OCI-LY7 (cell line): ENCODE results near the gene CYFIP2. TPM values are rescaled to one million over a fixed set of nuclear protein-coding genes. Genes with fewer than 3 reads are reported as not detected.
A peak's percentile ranks its signal among the peaks of the same experiment; 100 is the strongest.

ENCODE experiments used
- Bru-seq: library from RNA; stranded (reverse); fragments of 400-500 nt; gene quantifications from one replicate; lab custom pipeline; 2021; lab: Mats Ljungman, UMichigan
- BruChase-seq, 2 experiments: library from RNA; stranded (reverse); fragments of 400-500 nt; gene quantifications; one replicate each; lab custom pipeline; 2021; lab: Mats Ljungman, UMichigan
- BruUV-seq: library from RNA; stranded (reverse); fragments of 400-500 nt; replicated peaks from 2 replicates; lab custom pipeline; 2021; lab: Mats Ljungman, UMichigan
- CTCF ChIA-PET: fragments of 300-600 bp; sonication (Branson Sonifier 250); formaldehyde crosslinking; loops from one replicate; lab custom pipeline; 2022; ENCODE audit warnings: antibody characterized with exemption; ENCODE audit not compliant: unreplicated experiment; lab: Charles Lee
- POLR2A ChIA-PET: fragments of 300-600 bp; sonication (Branson Sonifier 250); formaldehyde crosslinking; loops from one replicate; lab custom pipeline; 2022; ENCODE audit warnings: antibody characterized with exemption; lab: Charles Lee
- DNase-seq: peaks from one replicate; pipeline ENCODE4 v3.0.0-alpha.2; 2015; ENCODE audit warnings: low spot score
- H2AFZ ChIP-seq: fragments of 200-600 bp; sonication (generic), shearing (Covaris generic); 2 replicates; pipeline ENCODE4 v1.6.1; 2014; ENCODE audit warnings: mild to moderate bottlenecking, antibody characterized with exemption, low read length, moderate library complexity
- H3K27ac ChIP-seq: fragments of 200-600 bp; sonication (generic); 2 replicates; pipeline ENCODE4 v1.5.1; 2014; ENCODE audit warnings: mixed run types, low read depth, mild to moderate bottlenecking, moderate library complexity, low read length, inconsistent platforms; ENCODE audit not compliant: poor library complexity, severe bottlenecking
- H3K36me3 ChIP-seq: fragments of 200-600 bp; sonication (generic); 2 replicates; pipeline ENCODE4 v1.6.1; 2014; ENCODE audit warnings: mild to moderate bottlenecking, antibody characterized with exemption, low read length, moderate library complexity, mixed read lengths; ENCODE audit not compliant: insufficient read depth
- H3K4me1 ChIP-seq: fragments of 200-600 bp; sonication (generic); 2 replicates; pipeline ENCODE4 v1.5.1; 2014; ENCODE audit warnings: mild to moderate bottlenecking, low read length; ENCODE audit not compliant: insufficient read depth, poor library complexity, severe bottlenecking
- H3K4me2 ChIP-seq: fragments of 200-600 bp; sonication (generic); 2 replicates; pipeline ENCODE4 v1.6.1; 2014; ENCODE audit warnings: mild to moderate bottlenecking, low read length
- H3K4me3 ChIP-seq: fragments of 200-600 bp; sonication (generic); 2 replicates; pipeline ENCODE4 v1.5.1; 2014; ENCODE audit warnings: mild to moderate bottlenecking, low read depth, low read length; ENCODE audit not compliant: poor library complexity, severe bottlenecking
- H3K79me2 ChIP-seq: fragments of 200-600 bp; sonication (generic); 2 replicates; pipeline ENCODE4 v1.6.1; 2016; ENCODE audit warnings: low read depth, mild to moderate bottlenecking, low read length, moderate library complexity, mixed read lengths; ENCODE audit not compliant: insufficient read depth
- H3K9me2 ChIP-seq: fragments of 200-600 bp; sonication (generic); 2 replicates; pipeline ENCODE4 v1.6.1; 2016; ENCODE audit warnings: mild to moderate bottlenecking, low read length, mixed read lengths; ENCODE audit not compliant: insufficient read depth
- H3K9me3 ChIP-seq: fragments of 200-600 bp; sonication (generic); 2 replicates; pipeline ENCODE4 v1.6.1; 2014; ENCODE audit warnings: mild to moderate bottlenecking, mixed run types, low read length, mixed read lengths
- H4K20me1 ChIP-seq: fragments of 200-600 bp; sonication (generic); 2 replicates; pipeline ENCODE4 v1.6.1; 2014; ENCODE audit warnings: mild to moderate bottlenecking, antibody characterized with exemption, low read length, moderate library complexity, mixed read lengths; ENCODE audit not compliant: insufficient read depth
- EZH2phosphoT487 ChIP-seq: fragments of 200-600 bp; sonication (generic); IDR thresholded peaks from 2 replicates; pipeline ENCODE4 v1.6.1; 2018; ENCODE audit warnings: low read depth, borderline replicate concordance, mild to moderate bottlenecking, mixed run types, antibody characterized with exemption, low read length, moderate library complexity, mixed read lengths
- intact Hi-C: fragments of 100-400 bp; cut with micrococcal nuclease; formaldehyde crosslinking; loops from one replicate; pipeline ENCODE4 v1.10.0; 2022; ENCODE audit not compliant: unreplicated experiment
- long read RNA-seq: library from polyadenylated mRNA; stranded (forward); transcript quantifications from one replicate; pipeline ENCODE4 v2.0.0, GENCODE V29; 2022
- total RNA-seq, 2 experiments: library from RNA; depleted of rRNA in 1 of 2; stranded (reverse); fragments of >200 nt in 1 of 2; shearing (Covaris generic) in 1 of 2; gene quantifications; 2 replicates each; pipeline ENCODE4 v1.2.3, GENCODE V29; 2014 to 2022
- TF ChIP-seq, protein P1 (sequence below): fragments of 200-600 bp; sonication (generic); conservative IDR thresholded peaks from 2 replicates; pipeline ENCODE4 v1.5.1; 2014; ENCODE audit warnings: mild to moderate bottlenecking, antibody characterized with exemption, low read length, moderate library complexity, mixed read lengths

CYFIP2 gene
- total RNA-seq (2014; rRNA removed; shearing (Covaris generic)), result 221 and 258 TPM in 2 replicates
- total RNA-seq (2022), result 419 and 461 TPM in 2 replicates
- Bru-seq, nascent RNA, result percentile 93 among the genes with signal in this experiment
- BruChase-seq, experiment 1, labeled RNA remaining after a 6-hour chase, result percentile 91 among the genes with signal in this experiment
- BruChase-seq, experiment 2, labeled RNA remaining after a 2-hour chase, result percentile 83 among the genes with signal in this experiment
- long read RNA-seq, full-length matches to known transcripts, result 88 of 485 reads
- long read RNA-seq, partial matches to known transcripts, result 255 of 485 reads
- long read RNA-seq, other reads (novel, unspliced or antisense), result 142 of 485 reads

DNA sequence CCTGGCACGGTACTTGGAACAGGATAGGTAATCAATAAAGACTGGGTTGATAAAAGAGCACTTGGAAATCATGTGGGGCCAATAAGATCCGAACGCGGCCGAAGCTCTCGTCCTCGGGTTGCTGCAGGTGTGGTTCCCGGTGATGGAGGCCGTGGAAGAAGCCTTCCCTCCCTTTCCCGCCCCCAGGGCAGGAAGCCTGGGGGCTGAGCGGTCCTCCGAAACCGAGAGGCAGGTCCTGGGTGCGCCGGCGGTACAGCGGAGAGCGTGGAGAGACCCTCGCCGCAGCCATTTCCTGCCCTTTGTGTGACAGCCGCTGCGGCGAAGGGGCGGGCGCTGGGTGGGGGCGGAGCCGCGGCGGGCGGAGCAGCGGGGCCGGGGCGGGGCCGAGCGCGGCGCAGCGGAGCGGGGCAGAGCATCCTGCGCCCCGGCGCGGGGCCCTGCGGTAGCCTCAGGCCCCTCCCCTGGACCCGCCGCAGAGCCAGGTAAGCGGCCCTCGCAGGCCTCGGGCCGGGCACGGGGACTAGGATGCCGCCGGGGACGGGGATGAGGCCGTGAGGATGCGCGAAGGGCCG lies at the start of gene CYFIP2:
Gene CYFIP2, plus strand, starts transcription at position 410 of the 572 bp plus-strand sequence. CDS start 19,239 bp downstream, outside the sequence.
- H3K36me3 ChIP-seq, result peaks cover 25% of the 10 kb centered on the region
- peaks cover 63% of the 10 kb centered on the region for H3K4me1 ChIP-seq
- intact Hi-C loops, result loop anchor here (1.0 to 10.0 kb wide), 8 partner anchors 18 to 1689 kb away; partner anchors contain the start of gene THG1L
- H3K4me3 ChIP-seq, result peak within 1 kb of the TSS; percentile 82
- no peaks in the 10 kb centered on the region for H3K9me2 ChIP-seq
- ChIA-PET POLR2A (interaction anchor here (0.6 to 2.9 kb wide), 4 partner anchors 9 to 129 kb away, joined by 3 to 10 read pairs (median 4); no protein-coding TSS in a partner anchor), CTCF (no interaction called here)
- H3K27ac ChIP-seq, result peak within 1 kb of the TSS; percentile 98
- H3K9me3 ChIP-seq, result no peaks in the 10 kb centered on the region
- no peaks in the 10 kb centered on the region for H4K20me1 ChIP-seq
- DNase-seq, result peak; percentile 91
- peak within 1 kb of the TSS; percentile 79 for H2AFZ ChIP-seq
- TF ChIP-seq, protein P1, sequence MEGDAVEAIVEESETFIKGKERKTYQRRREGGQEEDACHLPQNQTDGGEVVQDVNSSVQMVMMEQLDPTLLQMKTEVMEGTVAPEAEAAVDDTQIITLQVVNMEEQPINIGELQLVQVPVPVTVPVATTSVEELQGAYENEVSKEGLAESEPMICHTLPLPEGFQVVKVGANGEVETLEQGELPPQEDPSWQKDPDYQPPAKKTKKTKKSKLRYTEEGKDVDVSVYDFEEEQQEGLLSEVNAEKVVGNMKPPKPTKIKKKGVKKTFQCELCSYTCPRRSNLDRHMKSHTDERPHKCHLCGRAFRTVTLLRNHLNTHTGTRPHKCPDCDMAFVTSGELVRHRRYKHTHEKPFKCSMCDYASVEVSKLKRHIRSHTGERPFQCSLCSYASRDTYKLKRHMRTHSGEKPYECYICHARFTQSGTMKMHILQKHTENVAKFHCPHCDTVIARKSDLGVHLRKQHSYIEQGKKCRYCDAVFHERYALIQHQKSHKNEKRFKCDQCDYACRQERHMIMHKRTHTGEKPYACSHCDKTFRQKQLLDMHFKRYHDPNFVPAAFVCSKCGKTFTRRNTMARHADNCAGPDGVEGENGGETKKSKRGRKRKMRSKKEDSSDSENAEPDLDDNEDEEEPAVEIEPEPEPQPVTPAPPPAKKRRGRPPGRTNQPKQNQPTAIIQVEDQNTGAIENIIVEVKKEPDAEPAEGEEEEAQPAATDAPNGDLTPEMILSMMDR, result no peak
- TF ChIP-seq EZH2phosphoT487, result no peak
- peaks cover 45% of the 10 kb centered on the region for H3K79me2 ChIP-seq
- no TSS peak for BruUV-seq
- H3K4me2 ChIP-seq, result peak within 1 kb of the TSS; percentile 100

DNA sequence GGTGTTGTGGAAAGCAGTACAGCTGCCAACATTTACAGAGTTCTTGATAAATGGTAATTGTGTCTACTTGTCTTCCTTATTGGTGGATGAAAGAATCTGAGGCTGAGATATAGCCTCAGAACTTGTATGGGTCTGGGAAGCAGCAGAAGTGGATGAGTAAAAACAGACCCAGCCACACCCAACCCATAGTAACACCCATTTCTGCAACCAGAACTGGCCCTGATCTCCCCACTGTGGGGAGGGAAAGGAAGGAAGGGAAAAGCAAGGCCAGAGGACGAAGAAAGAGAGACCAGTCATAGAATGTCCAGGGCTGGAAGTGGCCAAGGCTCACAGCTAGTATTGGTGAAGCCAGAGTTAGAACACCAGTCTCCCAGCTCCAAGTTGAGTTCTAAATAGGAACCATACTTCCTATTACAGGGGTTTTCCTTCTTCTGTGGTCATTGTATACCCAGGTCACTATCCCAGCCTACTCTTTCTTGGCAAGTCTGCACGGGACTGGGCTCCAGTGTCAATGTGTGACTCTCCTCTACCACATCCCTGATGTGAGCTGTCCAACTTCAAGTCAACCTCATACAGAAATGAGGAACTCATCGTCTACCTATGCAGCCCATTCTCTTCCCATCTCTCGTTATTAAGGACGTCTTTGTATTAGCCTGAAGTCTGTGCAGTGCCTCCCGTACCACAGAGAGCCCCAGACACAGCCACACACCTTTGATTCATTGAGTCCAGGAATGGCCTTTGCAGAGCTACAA lies 49.4 kb upstream of the CYFIP2 start:
- TF ChIP-seq, protein P1, result no peak
- TF ChIP-seq EZH2phosphoT487, result no peak
- no peaks in the 10 kb centered on the region for H3K79me2 ChIP-seq
- no peaks in the 10 kb centered on the region for H3K9me2 ChIP-seq
- H3K4me1 ChIP-seq, result peaks cover 18% of the 10 kb centered on the region
- no peak overlapping the region for H3K4me3 ChIP-seq
- H3K4me2 ChIP-seq, result no peak overlapping the region
- H3K27ac ChIP-seq, result no peak overlapping the region
- no TSS peak for BruUV-seq
- no peaks in the 10 kb centered on the region for H4K20me1 ChIP-seq
- POLR2A ChIA-PET, result interaction anchor here (1.2 to 1.8 kb wide), 2 partner anchors 25 to 36 kb away, joined by 4 to 6 read pairs; partner anchors contain the start of gene ITK
- intact Hi-C loops, result no loop called here
- CTCF ChIA-PET, result interaction anchor here (1.0 kb wide), 1 partner anchor 9 kb away, joined by 3 read pairs; no protein-coding TSS in a partner anchor
- H3K9me3 ChIP-seq, result no peaks in the 10 kb centered on the region
- no peaks in the 10 kb centered on the region for H3K36me3 ChIP-seq
- H2AFZ ChIP-seq, result peak overlapping the region; percentile 85
- DNase-seq, result no peak
